Duodenal mucosa (tissue), 2 donors: ENCODE measurements around the gene NFKBIA.
"Not testable (repeated sequence)": the region's sequence is repeated elsewhere in the genome, so short reads cannot be mapped to it uniquely, and the experiment has no call there.

Source experiments
- H3K27ac ChIP-seq: one replicate; pipeline ENCODE4 v1.7.0; 2013; ENCODE audit warnings: low read depth, low read length
- H3K27me3 ChIP-seq, 2 donors: one replicate each; pipeline ENCODE4 v1.7.0; 2013; ENCODE audit warnings: low read length in 2 of 2, control low read depth in 1 of 2; ENCODE audit not compliant: insufficient read depth in 2 of 2, control insufficient read depth in 1 of 2
- H3K36me3 ChIP-seq, 2 donors: one replicate each; pipeline ENCODE4 v1.7.0; 2013; ENCODE audit warnings: low read length in 2 of 2, control low read depth in 1 of 2; ENCODE audit not compliant: insufficient read depth in 2 of 2, control insufficient read depth in 1 of 2
- H3K4me1 ChIP-seq, 2 donors: one replicate each; pipeline ENCODE4 v1.7.0; 2013; ENCODE audit warnings: low read length in 2 of 2, control low read depth in 1 of 2; ENCODE audit not compliant: insufficient read depth in 2 of 2, control insufficient read depth in 1 of 2
- H3K4me3 ChIP-seq, 2 donors: one replicate each; pipeline ENCODE4 v1.7.0; 2013; ENCODE audit warnings: low read length in 2 of 2, low read depth in 1 of 2
- H3K9ac ChIP-seq, 2 donors: one replicate each; pipeline ENCODE4 v1.7.0; 2013; ENCODE audit warnings: low read length in 2 of 2, low read depth in 1 of 2
- H3K9me3 ChIP-seq, 2 donors: one replicate each; pipeline ENCODE4 v1.7.0; 2013; ENCODE audit warnings: low read length in 2 of 2, control low read depth in 1 of 2; ENCODE audit not compliant: control insufficient read depth in 1 of 2

Gene NFKBIA

GRCh38 chr14:35383569-35384454, 20.7 kb downstream of the NFKBIA start:
- Histone ChIP-seq H3K4me1 (peaks cover 26 to 28% of the 10 kb centered on the region in 2 donors), H3K36me3 (no peaks in the 10 kb centered on the region), H3K9ac (peak overlapping the region; percentile 47 to 55), H3K27me3 (no peaks in the 10 kb centered on the region), H3K9me3 (no peaks in the 10 kb centered on the region), H3K27ac (peak overlapping the region; percentile 81), H3K4me3 (no peak overlapping the region)

- H3K9ac ChIP-seq = no peak overlapping the region
These were observed 23.8 kb downstream of the NFKBIA start for GRCh38 chr14:35380794-35381193.

GRCh38 chr14:35379234-35379933, 25.2 kb downstream of the NFKBIA start:
- not testable (repeated sequence) for H3K36me3 ChIP-seq, H3K9me3 ChIP-seq, H3K9ac ChIP-seq, H3K4me3 ChIP-seq, H3K27me3 ChIP-seq, H3K27ac ChIP-seq
- H3K4me1 ChIP-seq = peaks cover 11% of the 10 kb centered on the region in 2 donors

More at GRCh38 chr14:35380794-35381193, 23.8 kb downstream of the NFKBIA start:
- Histone ChIP-seq H3K4me3 (no peak overlapping the region), H3K27me3 (no peaks in the 10 kb centered on the region), H3K9me3 (no peaks in the 10 kb centered on the region), H3K4me1 (peaks cover 25% of the 10 kb centered on the region in 2 donors), H3K36me3 (no peaks in the 10 kb centered on the region), H3K27ac (no peak overlapping the region)

GRCh38 chr14:35378425-35379233, 25.9 kb downstream of the NFKBIA start:
- Histone ChIP-seq H3K4me3 (no peak overlapping the region), H3K9me3 (no peaks in the 10 kb centered on the region), H3K36me3 (no peaks in the 10 kb centered on the region), H3K9ac (no peak overlapping the region), H3K4me1 (peaks cover 3% of the 10 kb centered on the region in 2 donors), H3K27ac (no peak overlapping the region), H3K27me3 (no peaks in the 10 kb centered on the region)

GRCh38 chr14:35375558-35376025, 29.0 kb downstream of the NFKBIA start:
- H3K9me3 ChIP-seq = peaks cover 6 to 7% of the 10 kb centered on the region in 2 donors
- no peaks in the 10 kb centered on the region for H3K27me3 ChIP-seq
- no peaks in the 10 kb centered on the region for H3K36me3 ChIP-seq
- H3K27ac ChIP-seq = no peak overlapping the region
- H3K4me3 ChIP-seq = no peak overlapping the region
- H3K4me1 ChIP-seq = no peaks in the 10 kb centered on the region
- no peak overlapping the region for H3K9ac ChIP-seq

- Histone ChIP-seq H3K27ac (no peak overlapping the region), H3K4me3 (no peak overlapping the region), H3K36me3 (no peaks in the 10 kb centered on the region), H3K9me3 (peaks cover 6 to 7% of the 10 kb centered on the region in 2 donors), H3K4me1 (no peaks in the 10 kb centered on the region), H3K9ac (no peak overlapping the region), H3K27me3 (no peaks in the 10 kb centered on the region)
These were observed 30.3 kb downstream of the NFKBIA start for GRCh38 chr14:35374263-35374712.

- not testable (repeated sequence) for H3K9me3 ChIP-seq, H3K4me3 ChIP-seq, H3K4me1 ChIP-seq
These were observed 31.3 kb downstream of the NFKBIA start for GRCh38 chr14:35373208-35373607.

GRCh38 chr14:35370969-35371368, 33.6 kb downstream of the NFKBIA start:
- Histone ChIP-seq H3K27ac (no peak overlapping the region), H3K4me1 (peaks cover 4 to 11% of the 10 kb centered on the region in 2 donors), H3K4me3 (no peak overlapping the region)

More at GRCh38 chr14:35373208-35373607, 31.3 kb downstream of the NFKBIA start:
- H3K9ac ChIP-seq, H3K36me3 ChIP-seq, H3K27ac ChIP-seq, H3K27me3 ChIP-seq: not testable (repeated sequence)

GRCh38 chr14:35369701-35370191, 34.8 kb downstream of the NFKBIA start:
- H3K9ac ChIP-seq = no peak overlapping the region
- H3K4me1 ChIP-seq = peaks cover 14 to 18% of the 10 kb centered on the region in 2 donors
- no peaks in the 10 kb centered on the region for H3K27me3 ChIP-seq
- H3K9me3 ChIP-seq = peaks cover 6 to 7% of the 10 kb centered on the region in 2 donors
- H3K36me3 ChIP-seq = no peaks in the 10 kb centered on the region
- no peak overlapping the region for H3K27ac ChIP-seq
- no peak overlapping the region for H3K4me3 ChIP-seq

More at GRCh38 chr14:35370969-35371368, 33.6 kb downstream of the NFKBIA start:
- peaks cover 6 to 7% of the 10 kb centered on the region in 2 donors for H3K9me3 ChIP-seq
- no peak overlapping the region for H3K9ac ChIP-seq
- no peaks in the 10 kb centered on the region for H3K36me3 ChIP-seq
- H3K27me3 ChIP-seq = no peaks in the 10 kb centered on the region
